ENCODE data around the gene PHF24.
"Not testable (repeated sequence)": the region's sequence is repeated elsewhere in the genome, so short reads cannot be mapped to it uniquely, and the experiment has no call there.

The PHF24 gene

DNA sequence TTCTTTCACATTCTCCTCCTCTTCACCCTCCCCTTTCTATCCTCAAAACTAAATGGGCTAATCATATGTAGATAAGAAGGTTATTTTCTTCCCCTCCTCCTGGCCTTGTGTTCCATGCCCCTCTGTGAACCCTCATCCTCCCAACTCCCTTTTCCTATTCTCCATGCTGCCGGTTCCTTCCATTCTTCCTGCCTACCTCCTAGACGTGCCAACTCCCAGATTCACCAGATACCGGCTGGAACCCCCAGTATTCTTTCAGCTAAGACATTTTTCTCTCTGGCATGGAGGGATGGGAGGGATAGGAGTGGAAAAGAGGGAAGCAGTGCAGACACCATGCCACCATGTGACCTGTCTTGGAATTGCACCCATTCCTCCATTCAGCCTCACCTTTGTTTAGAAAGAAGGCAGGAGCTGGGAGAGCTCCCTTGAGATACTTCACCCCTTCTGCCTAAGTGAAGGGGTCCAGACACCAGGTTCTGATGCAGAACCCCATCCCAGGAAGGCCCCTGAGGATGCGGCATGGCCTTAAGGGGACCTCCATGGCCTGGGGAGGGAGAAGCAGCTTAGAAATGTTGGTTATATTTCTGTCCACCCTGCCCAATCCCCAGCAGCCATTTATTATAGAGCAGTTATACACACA, 36.3 kb downstream of the PHF24 start:
- DNase-seq, result peak; percentile 48
- in situ Hi-C loops (cut with HindIII; ENCODE audit: low pct_ligation_motif_present, low pct_unique_long_range_greater_than_20kb, low sequenced_read_pairs), result no loop called here

DNA sequence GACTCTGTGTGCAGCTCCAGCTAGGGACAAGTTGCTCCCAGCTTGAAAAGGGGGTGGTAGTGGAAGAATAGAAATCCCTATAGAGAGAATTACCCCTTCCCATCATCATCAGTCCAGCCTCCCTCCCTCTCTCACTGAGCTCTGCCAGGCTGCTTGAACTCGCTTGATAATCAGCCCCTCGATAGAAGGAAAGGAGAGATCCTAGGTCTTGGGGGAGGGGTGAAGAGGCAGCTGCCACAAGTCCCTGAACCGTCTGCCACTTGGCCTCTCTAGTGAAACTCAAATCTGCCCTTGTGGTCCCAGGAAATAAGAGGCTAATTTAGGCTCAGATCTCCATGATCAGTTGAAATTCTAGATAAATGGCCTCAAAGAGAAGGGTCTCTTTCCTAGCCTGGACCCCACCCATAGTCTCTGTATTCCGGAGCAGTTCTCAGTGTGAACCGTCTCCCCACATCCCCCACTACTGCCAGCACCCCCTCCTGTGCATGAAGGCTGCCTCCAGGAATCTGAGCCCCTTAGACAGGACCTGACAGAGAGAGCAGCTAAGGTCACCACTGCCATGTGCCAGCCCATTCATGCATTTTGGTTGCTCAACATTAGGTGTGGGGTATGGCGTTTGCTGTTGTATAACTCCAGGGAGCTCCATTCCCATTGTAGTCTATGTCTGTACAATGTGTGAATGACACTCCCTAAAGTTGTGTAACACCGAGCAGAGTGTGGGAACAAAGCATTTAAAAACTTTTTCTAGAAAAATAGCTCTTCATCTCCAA, 37.0 kb downstream of the PHF24 start:
- in situ Hi-C loops (cut with HindIII; ENCODE audit: low pct_ligation_motif_present, low pct_unique_long_range_greater_than_20kb, low sequenced_read_pairs), result no loop called here

DNA sequence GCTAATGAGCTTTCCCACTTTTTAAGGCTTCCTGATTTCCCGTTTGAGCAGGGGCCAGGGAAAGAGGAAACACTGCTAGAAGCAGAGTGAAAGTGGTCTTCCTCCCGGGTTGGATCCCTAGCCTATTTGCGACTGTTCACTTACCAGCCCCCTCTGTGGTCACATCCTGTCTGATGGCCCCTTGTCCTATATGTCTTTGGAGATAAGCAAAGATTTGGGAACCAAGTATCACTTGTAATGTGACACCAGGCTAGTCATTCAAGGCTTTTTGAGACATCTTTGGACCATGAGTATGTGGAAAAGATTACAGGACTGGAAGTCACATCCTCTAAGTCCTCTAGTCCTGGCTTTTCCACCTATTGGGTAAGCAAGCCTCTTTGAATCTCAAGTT, 37.6 kb downstream of the PHF24 start:
- DNase-seq, result no peak
- in situ Hi-C loops (cut with HindIII; ENCODE audit: low pct_ligation_motif_present, low pct_unique_long_range_greater_than_20kb, low sequenced_read_pairs), result no loop called here

More for the DNA sequence above, 37.0 kb downstream of the PHF24 start:
- DNase-seq, result no peak

DNA sequence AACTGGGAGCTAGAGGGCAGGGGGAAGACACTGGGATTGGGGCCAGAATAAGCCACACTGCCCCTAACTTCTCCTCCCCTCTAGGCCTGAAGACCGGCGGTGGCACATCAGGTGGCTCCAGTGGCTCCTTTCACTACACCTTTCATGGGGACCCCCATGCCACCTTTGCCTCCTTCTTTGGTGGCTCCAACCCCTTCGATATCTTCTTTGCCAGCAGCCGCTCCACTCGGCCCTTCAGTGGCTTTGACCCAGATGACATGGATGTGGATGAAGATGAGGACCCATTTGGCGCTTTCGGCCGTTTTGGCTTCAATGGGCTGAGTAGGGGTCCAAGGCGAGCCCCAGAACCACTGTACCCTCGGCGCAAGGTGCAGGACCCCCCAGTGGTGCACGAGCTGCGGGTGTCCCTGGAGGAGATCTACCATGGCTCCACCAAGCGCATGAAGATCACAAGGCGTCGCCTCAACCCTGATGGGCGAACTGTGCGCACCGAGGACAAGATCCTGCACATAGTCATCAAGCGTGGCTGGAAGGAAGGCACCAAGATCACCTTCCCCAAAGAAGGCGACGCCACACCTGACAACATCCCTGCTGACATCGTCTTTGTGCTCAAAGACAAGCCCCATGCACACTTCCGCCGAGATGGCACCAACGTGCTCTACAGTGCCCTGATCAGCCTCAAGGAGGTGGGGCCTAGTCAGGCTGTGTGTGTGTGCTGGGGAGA, 38.3 kb downstream of the PHF24 start:
- in situ Hi-C loops (cut with HindIII; ENCODE audit: low pct_ligation_motif_present, low pct_unique_long_range_greater_than_20kb, low sequenced_read_pairs), result no loop called here

DNA sequence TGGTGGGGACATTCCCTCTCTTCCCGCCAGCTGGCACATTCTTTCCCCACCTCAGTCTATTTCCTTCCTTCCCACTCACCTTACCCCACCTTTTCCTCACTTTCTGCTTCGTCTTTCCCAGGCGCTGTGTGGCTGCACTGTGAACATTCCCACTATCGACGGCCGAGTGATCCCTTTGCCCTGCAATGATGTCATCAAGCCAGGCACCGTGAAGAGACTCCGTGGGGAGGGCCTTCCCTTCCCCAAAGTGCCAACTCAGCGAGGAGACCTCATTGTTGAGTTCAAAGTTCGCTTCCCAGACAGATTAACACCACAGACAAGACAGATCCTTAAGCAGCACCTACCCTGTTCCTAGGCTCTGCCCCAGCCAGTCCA, 38.8 kb downstream of the PHF24 start:
- in situ Hi-C loops (cut with HindIII; ENCODE audit: low pct_ligation_motif_present, low pct_unique_long_range_greater_than_20kb, low sequenced_read_pairs), result no loop called here
- no peak for DNase-seq

More for the DNA sequence above, 38.3 kb downstream of the PHF24 start:
- DNase-seq, result no peak

DNA sequence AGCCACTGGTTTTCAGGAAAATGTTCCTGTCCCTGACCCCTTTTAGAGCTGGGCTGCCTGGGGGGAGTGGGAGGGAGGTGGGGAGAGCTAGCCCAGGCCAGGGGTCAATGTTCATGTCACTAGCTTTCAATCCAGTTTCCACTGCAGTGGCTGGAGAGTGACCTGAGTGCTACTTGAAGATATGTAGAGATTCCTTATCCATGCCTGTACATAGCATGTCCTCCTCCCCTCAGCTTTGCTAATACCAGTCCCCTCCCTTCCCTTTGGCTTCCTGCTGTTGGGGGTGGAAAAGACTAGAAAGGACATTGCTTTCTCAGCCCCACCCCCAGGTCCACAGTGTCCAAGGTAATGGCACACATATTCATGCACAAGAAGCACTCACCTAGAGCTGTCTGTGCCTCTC, 39.3 kb downstream of the PHF24 start:
- in situ Hi-C loops (cut with HindIII; ENCODE audit: low pct_ligation_motif_present, low pct_unique_long_range_greater_than_20kb, low sequenced_read_pairs), result no loop called here
- no peak for DNase-seq

DNA sequence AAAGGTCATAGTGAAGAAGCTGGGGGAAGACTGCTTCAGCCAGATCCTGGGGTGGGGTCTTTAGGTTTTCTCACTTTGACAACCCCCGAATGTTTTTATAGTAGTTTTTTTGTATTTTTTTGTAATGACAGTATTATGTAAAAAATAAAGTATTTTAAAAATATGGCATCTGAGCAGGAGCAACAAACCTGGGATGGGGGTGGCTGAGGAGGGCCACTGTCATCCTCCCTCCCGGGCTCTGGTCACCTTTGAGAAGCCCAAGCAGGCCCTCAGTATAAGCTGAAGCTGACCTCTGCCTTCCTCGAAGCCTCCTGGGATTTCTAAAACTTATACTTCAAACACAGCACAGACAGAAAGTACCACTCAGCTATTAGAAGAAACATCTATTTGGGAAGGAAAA, 40.2 kb downstream of the PHF24 start:
- no peak for DNase-seq
- in situ Hi-C loops (cut with HindIII; ENCODE audit: low pct_ligation_motif_present, low pct_unique_long_range_greater_than_20kb, low sequenced_read_pairs), result no loop called here

DNA sequence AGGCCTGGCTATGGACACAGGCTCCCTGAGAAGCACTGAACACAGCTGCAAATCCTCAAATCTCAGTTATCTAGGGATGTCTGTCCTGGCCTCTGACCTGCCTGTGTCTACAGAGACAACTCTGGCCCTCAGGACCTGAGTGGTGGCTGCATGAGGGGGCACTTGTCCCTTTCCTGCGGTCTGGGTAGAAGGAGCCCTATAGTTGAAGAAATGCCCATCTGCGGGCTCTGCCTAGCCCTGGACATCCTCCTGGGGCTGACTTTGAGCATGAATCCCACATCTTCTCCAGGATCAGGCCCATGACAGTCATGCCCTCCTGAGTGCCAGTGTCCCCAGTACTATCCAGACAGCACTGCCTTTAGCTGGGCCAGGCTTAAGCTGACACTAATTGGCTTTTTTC, 41.5 kb downstream of the PHF24 start:
- in situ Hi-C loops (cut with HindIII; ENCODE audit: low pct_ligation_motif_present, low pct_unique_long_range_greater_than_20kb, low sequenced_read_pairs), result no loop called here
- no peak for DNase-seq

DNA sequence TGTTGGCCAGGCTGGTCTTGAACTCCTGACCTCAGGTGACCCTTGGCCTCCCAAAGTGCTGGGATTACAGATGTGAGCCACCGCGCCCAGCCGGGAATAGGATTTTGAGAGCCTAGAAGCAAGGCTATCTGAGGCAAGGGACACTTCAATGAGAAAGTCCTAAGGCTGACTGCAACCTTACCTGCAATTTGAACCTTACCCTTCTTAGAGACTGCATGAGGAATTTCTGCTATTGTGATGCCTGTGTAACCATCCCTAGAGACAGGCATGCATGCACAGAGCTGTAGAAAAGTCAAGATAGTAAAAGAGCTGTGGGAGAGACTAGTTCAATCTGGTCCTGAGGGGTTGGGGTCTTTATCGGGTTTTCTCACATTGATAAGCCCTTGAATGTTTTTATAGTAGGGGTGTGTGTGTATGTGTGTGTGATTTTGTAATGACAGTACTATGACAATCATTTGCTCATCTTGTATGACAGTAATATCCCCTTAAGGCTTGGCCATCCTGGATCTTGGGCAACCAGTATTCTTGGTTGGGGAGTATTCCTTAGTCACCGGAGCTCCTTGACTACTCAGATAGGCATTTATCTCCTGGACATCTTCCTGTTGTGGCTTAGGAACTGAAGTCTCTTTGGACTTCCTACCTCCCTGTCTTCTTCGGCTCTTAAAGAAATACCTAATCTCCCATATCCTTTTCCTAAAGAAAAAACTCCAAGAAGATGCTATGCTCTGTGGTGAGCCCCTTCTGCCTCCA, 42.6 kb downstream of the PHF24 start:
- DNase-seq, result no peak
- in situ Hi-C loops (cut with HindIII; ENCODE audit: low pct_ligation_motif_present, low pct_unique_long_range_greater_than_20kb, low sequenced_read_pairs), result no loop called here

DNA sequence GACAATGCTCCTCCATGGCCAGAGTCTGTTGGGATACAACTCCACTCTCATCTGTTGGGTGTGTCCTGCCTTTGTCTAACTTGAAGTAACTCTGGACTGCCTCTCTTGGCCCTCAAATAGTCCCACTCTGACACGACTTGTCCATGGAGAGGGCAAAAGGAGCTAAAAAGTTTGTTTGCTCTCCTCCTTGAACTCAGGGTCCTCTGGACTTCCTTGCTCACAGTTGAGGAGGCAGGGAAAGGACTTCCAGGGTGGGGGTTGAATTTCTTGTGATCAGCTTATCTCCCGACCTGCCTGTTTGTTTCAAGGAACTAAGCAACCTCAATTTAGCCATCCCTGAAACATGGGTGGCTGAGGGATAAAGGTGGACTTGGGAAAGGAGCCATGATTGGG, 43.2 kb downstream of the PHF24 start:
- in situ Hi-C loops (cut with HindIII; ENCODE audit: low pct_ligation_motif_present, low pct_unique_long_range_greater_than_20kb, low sequenced_read_pairs), result no loop called here
- DNase-seq, result no peak

DNA sequence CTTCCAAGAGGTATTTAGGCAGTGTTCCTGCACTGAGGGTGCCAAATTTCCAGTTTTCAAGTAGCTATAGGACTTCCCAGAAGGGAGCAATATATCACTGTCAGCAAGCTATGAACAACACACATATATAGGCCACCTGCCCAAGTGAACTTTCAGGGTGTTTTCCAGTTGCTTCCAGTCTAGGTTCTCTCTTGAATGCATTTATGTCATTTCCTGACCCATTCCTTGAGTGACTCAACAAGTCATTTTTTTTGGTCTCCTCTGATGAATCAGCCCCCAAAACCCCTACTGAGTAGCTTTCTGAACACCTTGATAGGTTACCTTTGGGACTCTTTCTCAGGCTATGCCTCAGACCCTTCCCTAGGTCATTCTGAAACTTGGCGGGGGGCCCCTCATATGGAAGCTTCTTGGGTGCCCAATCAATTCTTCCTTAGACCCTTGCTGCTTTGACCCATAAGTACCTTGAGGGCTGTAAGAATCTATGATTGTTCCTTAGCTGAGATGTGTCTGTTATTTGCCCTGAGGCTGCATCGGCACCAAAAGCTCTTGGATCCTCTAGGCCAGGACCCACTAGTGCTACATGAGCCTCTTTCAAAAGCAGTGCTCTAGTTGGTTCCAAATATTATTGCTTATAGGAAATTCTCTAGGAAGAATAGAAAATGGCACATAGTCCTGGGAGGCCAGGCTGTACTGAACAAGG, 43.9 kb downstream of the PHF24 start:
- DNase-seq, result no peak
- in situ Hi-C loops (cut with HindIII; ENCODE audit: low pct_ligation_motif_present, low pct_unique_long_range_greater_than_20kb, low sequenced_read_pairs), result no loop called here

DNA sequence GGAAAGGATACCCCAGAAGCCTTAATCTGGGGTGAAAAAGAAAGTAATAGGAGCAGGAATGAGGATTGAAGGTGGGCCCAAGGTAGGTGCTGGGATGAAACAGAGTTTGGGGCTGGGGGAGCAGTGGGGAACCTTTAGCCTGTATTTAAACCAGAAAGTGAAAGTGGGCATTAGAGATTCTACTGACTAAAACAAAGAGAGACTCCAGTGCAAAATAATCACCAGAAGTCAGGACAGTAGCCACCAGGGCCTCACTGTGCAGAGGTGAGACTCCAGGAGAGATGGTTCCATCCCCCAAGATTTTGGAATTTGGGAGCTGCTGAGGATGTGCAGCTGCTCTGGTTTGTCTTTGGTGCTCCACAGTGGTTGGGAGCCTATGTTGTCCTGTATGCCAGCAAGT, 44.5 kb downstream of the PHF24 start:
- in situ Hi-C loops (cut with HindIII; ENCODE audit: low pct_ligation_motif_present, low pct_unique_long_range_greater_than_20kb, low sequenced_read_pairs), result no loop called here
- no peak for DNase-seq

DNA sequence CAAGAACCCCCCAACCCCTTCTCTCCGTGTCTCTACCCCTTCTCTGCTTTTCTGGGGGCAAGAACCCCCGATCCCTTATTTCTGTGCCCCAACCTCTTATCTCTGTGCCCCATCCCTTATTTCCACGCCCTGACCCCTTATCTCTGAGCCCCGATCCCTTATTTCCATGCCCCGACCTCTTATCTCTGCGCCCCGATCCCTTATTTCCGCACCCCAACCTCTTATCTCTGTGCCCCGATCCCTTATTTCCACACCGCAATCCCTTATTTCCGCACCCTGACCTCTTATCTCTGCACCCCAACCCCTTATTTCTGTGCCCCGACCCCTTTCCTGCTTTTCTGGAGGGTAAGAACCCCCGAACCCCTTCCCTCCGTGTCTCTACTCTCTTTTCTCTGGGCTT, 46.2 kb downstream of the PHF24 start:
- in situ Hi-C loops (cut with HindIII; ENCODE audit: low pct_ligation_motif_present, low pct_unique_long_range_greater_than_20kb, low sequenced_read_pairs); DNase-seq: not testable (repeated sequence)

DNA sequence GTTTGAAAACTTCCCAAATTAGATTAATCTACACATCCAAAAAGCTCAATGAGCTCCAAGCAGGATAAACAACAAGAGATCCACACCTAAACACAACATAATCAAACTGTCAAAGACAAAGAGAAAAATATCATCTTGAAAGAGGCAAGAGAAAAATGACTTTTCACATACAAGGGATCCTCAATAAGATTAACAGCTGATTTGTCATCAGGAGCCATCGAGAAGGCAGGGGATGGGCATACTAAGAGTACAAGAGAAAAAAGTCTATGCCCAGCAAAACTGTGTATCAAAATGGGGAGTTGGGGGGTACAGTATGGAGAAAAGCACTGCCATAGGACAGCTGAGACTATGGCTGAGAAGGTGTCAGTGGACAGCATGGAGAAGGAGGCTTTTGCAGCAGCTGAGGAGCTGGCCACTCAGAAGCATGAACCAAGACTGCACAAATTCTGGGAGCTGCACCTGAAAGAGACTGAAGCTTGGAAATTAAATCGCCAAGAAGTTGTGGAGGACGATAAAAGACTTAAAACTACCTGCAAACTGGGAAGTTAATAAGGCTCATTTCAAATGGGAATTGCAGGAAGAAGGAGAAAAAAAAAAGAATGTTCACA, 52.4 kb downstream of the PHF24 start:
- DNase-seq, result no peak
- in situ Hi-C loops (cut with HindIII; ENCODE audit: low pct_ligation_motif_present, low pct_unique_long_range_greater_than_20kb, low sequenced_read_pairs), result no loop called here

DNA sequence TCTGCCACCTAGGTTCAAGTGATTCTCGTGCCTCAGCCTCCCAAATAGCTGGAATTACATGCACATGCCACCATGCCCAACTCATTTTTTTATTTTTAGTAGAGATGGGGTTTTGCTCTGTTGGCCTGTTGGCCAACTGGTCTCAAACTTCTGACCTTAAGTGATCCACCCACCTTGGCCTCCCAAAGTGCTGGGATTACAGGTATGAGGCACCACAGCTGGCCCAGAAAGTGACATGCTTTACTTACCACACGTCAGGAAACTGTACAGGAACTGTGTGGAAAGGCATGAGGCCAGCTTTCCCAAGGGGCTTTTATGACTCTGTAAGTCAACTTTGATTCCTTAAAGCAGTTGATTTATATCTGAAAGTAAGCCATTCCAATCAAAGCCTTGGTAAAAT, 56.4 kb downstream of the PHF24 start:
- in situ Hi-C loops (cut with HindIII; ENCODE audit: low pct_ligation_motif_present, low pct_unique_long_range_greater_than_20kb, low sequenced_read_pairs), result no loop called here
- no peak for DNase-seq

DNA sequence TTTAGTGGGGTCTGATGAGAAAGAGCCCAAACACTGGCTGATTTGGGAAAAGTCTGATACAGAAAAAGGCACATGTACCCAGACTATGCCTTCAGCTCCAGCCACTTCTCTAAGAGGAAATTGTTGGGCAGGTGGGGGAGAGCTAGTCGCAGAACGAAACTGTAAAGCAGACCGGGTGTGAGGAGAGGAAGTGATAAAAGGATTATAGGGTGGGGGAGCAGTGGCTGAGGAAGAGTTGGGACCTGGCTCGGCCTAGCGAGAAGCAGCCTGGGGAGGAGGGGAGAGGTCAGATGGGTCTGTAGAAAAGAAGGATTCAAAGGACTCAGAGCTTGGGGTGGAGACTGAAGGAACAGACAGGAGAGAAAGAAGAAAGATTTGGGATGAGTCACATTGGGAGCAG, 65.4 kb downstream of the PHF24 start:
- in situ Hi-C loops (cut with HindIII; ENCODE audit: low pct_ligation_motif_present, low pct_unique_long_range_greater_than_20kb, low sequenced_read_pairs); DNase-seq: not testable (repeated sequence)

DNA sequence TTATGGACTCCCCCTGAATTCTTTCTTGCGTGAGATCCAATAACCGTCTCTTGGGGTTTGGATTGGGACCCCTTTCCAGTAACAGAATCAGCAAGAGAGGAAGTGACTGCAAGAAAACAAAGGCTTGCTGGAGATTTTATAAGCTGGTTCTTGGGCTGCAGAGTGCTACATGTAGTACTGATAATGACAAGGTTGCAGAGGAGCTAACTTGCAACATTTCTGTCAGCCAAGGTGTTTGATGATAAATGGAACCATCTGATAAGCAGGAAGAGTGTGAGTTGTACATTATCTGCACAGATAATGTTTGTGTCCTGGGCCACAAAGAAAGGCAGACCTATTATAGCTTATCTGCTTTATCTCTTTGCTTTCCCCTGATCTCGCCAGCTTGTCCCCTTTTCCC, 68.6 kb downstream of the PHF24 start:
- in situ Hi-C loops (cut with HindIII; ENCODE audit: low pct_ligation_motif_present, low pct_unique_long_range_greater_than_20kb, low sequenced_read_pairs), result no loop called here
- no peak for DNase-seq

DNA sequence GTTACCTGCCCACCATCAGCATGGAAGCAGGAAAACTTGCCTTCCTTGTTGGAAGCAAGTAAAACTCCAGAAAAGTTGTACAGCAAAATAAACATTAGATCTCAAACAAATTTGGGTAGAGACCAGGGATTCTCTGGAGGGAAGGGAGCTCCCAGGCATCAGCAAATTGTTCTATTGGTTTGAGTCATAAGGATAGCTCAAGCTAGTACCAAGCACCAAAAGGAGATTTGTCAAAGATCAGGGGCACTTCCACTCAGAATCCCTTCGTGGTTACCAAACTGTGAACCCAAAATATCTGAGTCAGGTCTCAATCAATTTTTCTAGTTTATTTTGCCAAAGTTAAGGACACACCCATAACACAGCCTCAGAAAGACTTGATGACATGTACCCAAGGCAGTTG, 69.3 kb downstream of the PHF24 start:
- DNase-seq, result no peak
- in situ Hi-C loops (cut with HindIII; ENCODE audit: low pct_ligation_motif_present, low pct_unique_long_range_greater_than_20kb, low sequenced_read_pairs), result no loop called here

All from ACHN (cell line).